AG10803 (cell line): ENCODE measurements around the gene ZFYVE28.

ENCODE experiments used
- DNase-seq: peaks from one replicate; pipeline ENCODE4 v3.0.0; 2010; ENCODE audit warnings: low read depth
- H3K4me3 ChIP-seq: 2 replicates; pipeline ENCODE4 v1.5.1; 2011; ENCODE audit warnings: mild to moderate bottlenecking, low read length, control low read depth
- CTCF ChIP-seq: conservative IDR thresholded peaks from 2 replicates; pipeline ENCODE4 v1.5.1; 2011; ENCODE audit warnings: mild to moderate bottlenecking, low read length, control low read depth, inconsistent platforms

Gene ZFYVE28

GRCh38 chr4:2393353-2394270 lies 24.8 kb downstream of the ZFYVE28 start:
- TF ChIP-seq CTCF, result no peak
- no peak for DNase-seq
- no peak overlapping the region for H3K4me3 ChIP-seq

GRCh38 chr4:2390784-2391421 lies 27.5 kb downstream of the ZFYVE28 start:
- no peak for DNase-seq
- TF ChIP-seq CTCF, result no peak
- H3K4me3 ChIP-seq, result no peak overlapping the region

GRCh38 chr4:2390146-2390545 lies 28.3 kb downstream of the ZFYVE28 start:
- TF ChIP-seq CTCF, result no peak
- no peak overlapping the region for H3K4me3 ChIP-seq
- DNase-seq, result no peak

GRCh38 chr4:2389691-2390090 lies 28.8 kb downstream of the ZFYVE28 start:
- no peak overlapping the region for H3K4me3 ChIP-seq
- TF ChIP-seq CTCF, result no peak
- no peak for DNase-seq

GRCh38 chr4:2388429-2389182 lies 29.8 kb downstream of the ZFYVE28 start:
- TF ChIP-seq CTCF, result no peak
- no peak overlapping the region for H3K4me3 ChIP-seq
- peak; percentile 29 for DNase-seq

- DNase-seq, result no peak
- no peak overlapping the region for H3K4me3 ChIP-seq
- no peak for TF ChIP-seq CTCF
These were observed 30.6 kb downstream of the ZFYVE28 start for GRCh38 chr4:2387829-2388228.
